ENCODE data around the gene HS6ST1. TPM values are rescaled to one million over a fixed set of nuclear protein-coding genes. Genes with fewer than 3 reads are reported as not detected.

The HS6ST1 gene
- total RNA-seq, 1 experiment from 2014 or later = 20.3 TPM

DNA sequence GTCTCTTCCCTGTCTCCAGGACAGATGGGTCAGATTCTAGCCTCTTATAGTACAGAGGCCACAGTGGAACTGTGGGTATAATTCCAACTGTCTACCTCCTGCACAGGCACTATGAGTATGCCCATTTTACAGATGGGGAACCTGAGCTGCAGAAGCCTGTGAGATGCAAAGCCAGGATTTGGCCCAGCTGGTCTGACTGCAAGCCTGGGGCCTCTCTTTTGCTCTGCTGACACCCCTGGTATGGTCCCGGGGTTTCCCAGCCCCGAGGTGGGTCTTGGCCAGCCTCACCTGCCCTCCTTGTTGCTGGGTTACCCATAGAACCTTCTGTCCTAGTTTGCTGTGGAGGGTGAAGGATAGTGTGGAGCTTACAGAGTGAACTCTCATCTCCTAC lies 9.8 kb downstream of the HS6ST1 start:
- intact Hi-C loops (cut with micrococcal nuclease; ENCODE audit: unreplicated experiment) = loop anchor here (1.0 to 5.0 kb wide), 2 partner anchors 49 to 137 kb away; no protein-coding TSS in a partner anchor
- H3K27me3 ChIP-seq (replicated peaks; ENCODE audit: control insufficient read depth, insufficient read depth, low read length) = no peaks in the 10 kb centered on the region
- peak in 1 of 2 experiments; percentile 19 for DNase-seq
- H3K4me1 ChIP-seq = peaks cover 13% of the 10 kb centered on the region
- no peaks in the 10 kb centered on the region for H3K36me3 Mint-ChIP-seq (ENCODE audit: insufficient read depth, unreplicated experiment)
- no peak for TF ChIP-seq CTCF (IDR thresholded peaks at IDR 0.05; ENCODE audit: insufficient read depth in 1 of 2, low read depth in 1 of 2, low read length in 1 of 2, severe bottlenecking in 1 of 2, unreplicated experiment in 1 of 2)
- ChIA-PET POLR2A (no interaction called here), CTCF (interaction anchor here (0.8 kb wide), 1 partner anchor 135 kb away, joined by 3 read pairs; no protein-coding TSS in a partner anchor)
- no peak overlapping the region for H3K4me3 Mint-ChIP-seq (ENCODE audit: unreplicated experiment)
- H3K4me1 Mint-ChIP-seq (ENCODE audit: low read depth, unreplicated experiment) = peaks cover 12% of the 10 kb centered on the region
- no peak overlapping the region for H3K4me3 ChIP-seq (ENCODE audit: low read depth, low read length)
- no TSS peak for BruUV-seq (replicated peaks)
- no peak overlapping the region for H3K27ac Mint-ChIP-seq (ENCODE audit: unreplicated experiment)
- H3K9me3 ChIP-seq = no peaks in the 10 kb centered on the region
- H3K27me3 Mint-ChIP-seq (ENCODE audit: insufficient read depth, unreplicated experiment) = no peaks in the 10 kb centered on the region
- H3K36me3 ChIP-seq (ENCODE audit: control insufficient read depth, insufficient read depth, low read length) = no peaks in the 10 kb centered on the region; the same call in 1 of the 2 replicates
- H3K9me3 Mint-ChIP-seq (ENCODE audit: unreplicated experiment) = no peaks in the 10 kb centered on the region

GRCh38 chr2:128308284-128308731 lies 10.4 kb downstream of the HS6ST1 start:
- no peaks in the 10 kb centered on the region for H3K27me3 ChIP-seq (replicated peaks; ENCODE audit: control insufficient read depth, insufficient read depth, low read length)
- Mint-ChIP-seq H3K9me3 (ENCODE audit: unreplicated experiment) (no peaks in the 10 kb centered on the region), H3K4me3 (ENCODE audit: unreplicated experiment) (no peak overlapping the region), H3K27ac (ENCODE audit: unreplicated experiment) (no peak overlapping the region), H3K4me1 (ENCODE audit: low read depth, unreplicated experiment) (peaks cover 12% of the 10 kb centered on the region), H3K27me3 (ENCODE audit: insufficient read depth, unreplicated experiment) (no peaks in the 10 kb centered on the region), H3K36me3 (ENCODE audit: insufficient read depth, unreplicated experiment) (no peaks in the 10 kb centered on the region)
- ChIA-PET CTCF (no interaction called here), POLR2A (no interaction called here)
- H3K4me1 ChIP-seq = peaks cover 13% of the 10 kb centered on the region
- intact Hi-C loops (cut with micrococcal nuclease; ENCODE audit: unreplicated experiment) = loop anchor here (1.0 to 5.0 kb wide), 2 partner anchors 48 to 136 kb away; no protein-coding TSS in a partner anchor
- no peaks in the 10 kb centered on the region; the same call in 1 of the 2 replicates for H3K36me3 ChIP-seq (ENCODE audit: control insufficient read depth, insufficient read depth, low read length)
- TF ChIP-seq CTCF (IDR thresholded peaks at IDR 0.05; ENCODE audit: insufficient read depth in 1 of 2, low read depth in 1 of 2, low read length in 1 of 2, severe bottlenecking in 1 of 2, unreplicated experiment in 1 of 2) = no peak
- no peaks in the 10 kb centered on the region for H3K9me3 ChIP-seq
- BruUV-seq (replicated peaks) = no TSS peak
- no peak overlapping the region for H3K4me3 ChIP-seq (ENCODE audit: low read depth, low read length)
- peak in 1 of 2 experiments; percentile 26 for DNase-seq

DNA sequence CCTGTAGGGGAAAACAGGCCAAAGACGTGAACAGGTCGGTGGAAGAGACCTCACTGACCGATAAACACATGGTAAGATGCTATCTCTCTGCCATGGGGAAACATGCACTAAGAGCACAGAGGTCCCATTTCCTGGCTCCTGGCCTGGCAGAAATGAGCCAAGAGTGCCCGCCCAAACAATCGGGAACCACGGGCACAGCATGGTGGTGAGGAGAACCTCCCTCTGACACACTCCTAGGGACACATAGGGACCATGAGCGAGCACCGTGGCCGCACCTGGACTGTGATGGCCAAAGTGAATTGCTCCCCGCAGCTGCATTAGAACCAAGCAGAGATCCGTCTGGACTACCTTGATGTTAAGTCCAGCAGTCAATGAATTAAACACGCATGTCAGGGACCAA lies 11.1 kb downstream of the HS6ST1 start:
- Histone ChIP-seq H3K4me3 (ENCODE audit: low read depth, low read length) (no peak overlapping the region), H3K4me1 (peaks cover 13% of the 10 kb centered on the region), H3K27me3 (replicated peaks; ENCODE audit: control insufficient read depth, insufficient read depth, low read length) (no peaks in the 10 kb centered on the region), H3K9me3 (no peaks in the 10 kb centered on the region), H3K36me3 (ENCODE audit: control insufficient read depth, insufficient read depth, low read length) (no peaks in the 10 kb centered on the region; the same call in 1 of the 2 replicates)
- ChIA-PET CTCF (no interaction called here), POLR2A (no interaction called here)
- H3K4me3 Mint-ChIP-seq (ENCODE audit: unreplicated experiment) = no peak overlapping the region
- H3K9me3 Mint-ChIP-seq (ENCODE audit: unreplicated experiment) = no peaks in the 10 kb centered on the region
- H3K4me1 Mint-ChIP-seq (ENCODE audit: low read depth, unreplicated experiment) = peaks cover 12% of the 10 kb centered on the region
- H3K27me3 Mint-ChIP-seq (ENCODE audit: insufficient read depth, unreplicated experiment) = no peaks in the 10 kb centered on the region
- DNase-seq = no peak
- H3K36me3 Mint-ChIP-seq (ENCODE audit: insufficient read depth, unreplicated experiment) = no peaks in the 10 kb centered on the region
- intact Hi-C loops (cut with micrococcal nuclease; ENCODE audit: unreplicated experiment) = loop anchor here (5.0 kb wide), 1 partner anchor 135 kb away; no protein-coding TSS in a partner anchor
- no TSS peak for BruUV-seq (replicated peaks)
- no peak for TF ChIP-seq CTCF (IDR thresholded peaks at IDR 0.05; ENCODE audit: insufficient read depth in 1 of 2, low read depth in 1 of 2, low read length in 1 of 2, severe bottlenecking in 1 of 2, unreplicated experiment in 1 of 2)
- no peak overlapping the region for H3K27ac Mint-ChIP-seq (ENCODE audit: unreplicated experiment)

Data from Caco-2 (cell line).